Urothelium cell line (cell line): ENCODE data around the gene RANBP17.
A peak's percentile ranks its signal among the peaks of the same experiment; 100 is the strongest.
"Not testable (repeated sequence)": the region's sequence is repeated elsewhere in the genome, so short reads cannot be mapped to it uniquely, and the experiment has no call there.

Source experiments
- DNase-seq: peaks from one replicate; pipeline ENCODE4 v3.0.0; 2011; ENCODE audit warnings: low spot score, mixed read lengths
- FAIRE-seq: peaks from 2 replicates; lab custom pipeline; 2011; peaks lifted over from hg19 to GRCh38; lab: Jason Lieb, UNC

RANBP17 gene

GRCh38 chr5:170861917-170862766 is at the start of gene RANBP17:
RANBP17 (plus strand) TSS chr5:170862018.
- no peak for FAIRE-seq
- peak; percentile 93 for DNase-seq

- FAIRE-seq: no peak
- no peak for DNase-seq
Measured at GRCh38 chr5:170813231-170813630, 48.6 kb upstream of the RANBP17 start.

- no peak for DNase-seq
- no peak for FAIRE-seq
Measured at GRCh38 chr5:170817195-170817594, 44.6 kb upstream of the RANBP17 start.

GRCh38 chr5:170818232-170818631 is 43.6 kb upstream of the RANBP17 start:
- DNase-seq (no peak), FAIRE-seq (no peak)

- FAIRE-seq: no peak
- DNase-seq: no peak
Measured at GRCh38 chr5:170819824-170820223, 42.0 kb upstream of the RANBP17 start.

- DNase-seq (no peak), FAIRE-seq (no peak)
Measured at GRCh38 chr5:170821257-170821800, 40.5 kb upstream of the RANBP17 start.

- DNase-seq: no peak
- FAIRE-seq: no peak
Measured at GRCh38 chr5:170826117-170826516, 35.7 kb upstream of the RANBP17 start.

- FAIRE-seq (no peak), DNase-seq (no peak)
Measured at GRCh38 chr5:170832241-170832640, 29.6 kb upstream of the RANBP17 start.

GRCh38 chr5:170833981-170834380 is 27.8 kb upstream of the RANBP17 start:
- peak; percentile 100 for FAIRE-seq
- not testable (repeated sequence) for DNase-seq

- FAIRE-seq: no peak
- no peak for DNase-seq
Measured at GRCh38 chr5:170836226-170836625, 25.6 kb upstream of the RANBP17 start.

- no peak for FAIRE-seq
- no peak for DNase-seq
Measured at GRCh38 chr5:170843870-170844269, 17.9 kb upstream of the RANBP17 start.

GRCh38 chr5:170844651-170845050 is 17.2 kb upstream of the RANBP17 start:
- DNase-seq (no peak), FAIRE-seq (no peak)

GRCh38 chr5:170846416-170846815 is 15.4 kb upstream of the RANBP17 start:
- DNase-seq (no peak), FAIRE-seq (no peak)

- FAIRE-seq: no peak
Measured at GRCh38 chr5:170846846-170847245, 15.0 kb upstream of the RANBP17 start.

GRCh38 chr5:170848033-170848432 is 13.8 kb upstream of the RANBP17 start:
- FAIRE-seq: no peak
- no peak for DNase-seq

More at GRCh38 chr5:170846846-170847245, 15.0 kb upstream of the RANBP17 start:
- no peak for DNase-seq

- no peak for FAIRE-seq
- no peak for DNase-seq
Measured at GRCh38 chr5:170849374-170849773, 12.4 kb upstream of the RANBP17 start.

GRCh38 chr5:170854566-170854965 is 7.3 kb upstream of the RANBP17 start:
- DNase-seq (no peak), FAIRE-seq (no peak)

GRCh38 chr5:170857066-170857465 is 4.8 kb upstream of the RANBP17 start:
- FAIRE-seq (no peak), DNase-seq (no peak)

GRCh38 chr5:170860415-170860814 is 1.4 kb upstream of the RANBP17 start:
- no peak for DNase-seq
- no peak for FAIRE-seq

GRCh38 chr5:170860818-170861666 is 776 bp upstream of the RANBP17 start:
- DNase-seq (no peak), FAIRE-seq (no peak)

- FAIRE-seq: no peak
- DNase-seq: no peak
Measured at GRCh38 chr5:170861667-170861916, 226 bp upstream of the RANBP17 start.

GRCh38 chr5:170863646-170864045 is 1.8 kb downstream of the RANBP17 start:
- no peak for DNase-seq
- no peak for FAIRE-seq
